Measurements from ENCODE around the gene RBM3.
A peak's percentile ranks its signal among the peaks of the same experiment; 100 is the strongest.

The RBM3 gene

GRCh38 chrX:48578661-48579128, 4.4 kb downstream of the RBM3 start:
- DNase-seq (ENCODE audit: low spot score): no peak

GRCh38 chrX:48579259-48579658, 5.0 kb downstream of the RBM3 start:
- DNase-seq (ENCODE audit: low spot score): no peak

GRCh38 chrX:48580662-48581061, 6.4 kb downstream of the RBM3 start:
- no peak for DNase-seq (ENCODE audit: low spot score)

GRCh38 chrX:48584698-48585097, 10.4 kb downstream of the RBM3 start:
- no peak for DNase-seq (ENCODE audit: low spot score)

- no peak for DNase-seq (ENCODE audit: low spot score)
Observed at GRCh38 chrX:48589482-48590162, 15.3 kb downstream of the RBM3 start.

- DNase-seq (ENCODE audit: low spot score): no peak
Observed at GRCh38 chrX:48590203-48591103, 16.2 kb downstream of the RBM3 start.

- DNase-seq (ENCODE audit: low spot score): no peak
Observed at GRCh38 chrX:48591255-48591791, 17.0 kb downstream of the RBM3 start.

GRCh38 chrX:48592971-48593370, 18.7 kb downstream of the RBM3 start:
- DNase-seq (ENCODE audit: low spot score): no peak

- no peak for DNase-seq (ENCODE audit: low spot score)
Observed at GRCh38 chrX:48595929-48596328, 21.6 kb downstream of the RBM3 start.

- DNase-seq (ENCODE audit: low spot score): peak; percentile 94
Observed at GRCh38 chrX:48597353-48598264, 23.3 kb downstream of the RBM3 start, which contains the start of gene WDR13. Gene WDR13, plus strand, starts transcription at chrX:48597492. Its CDS starts 505 bp downstream, at chrX:48597997.

- DNase-seq (ENCODE audit: low spot score): no peak
Observed at GRCh38 chrX:48598614-48599013, 24.3 kb downstream of the RBM3 start.

- DNase-seq (ENCODE audit: low spot score): no peak
Observed at GRCh38 chrX:48599341-48599740, 25.1 kb downstream of the RBM3 start.

- peak; percentile 49 for DNase-seq (ENCODE audit: low spot score)
Observed at GRCh38 chrX:48600226-48600625, 25.9 kb downstream of the RBM3 start.

- DNase-seq (ENCODE audit: low spot score): no peak
Observed at GRCh38 chrX:48601741-48602394, 27.6 kb downstream of the RBM3 start.

GRCh38 chrX:48604701-48605100, 30.4 kb downstream of the RBM3 start:
- no peak for DNase-seq (ENCODE audit: low spot score)

- DNase-seq (ENCODE audit: low spot score): no peak
Observed at GRCh38 chrX:48606091-48606490, 31.8 kb downstream of the RBM3 start.

GRCh38 chrX:48611703-48612102, 37.4 kb downstream of the RBM3 start:
- DNase-seq (ENCODE audit: low spot score): no peak

GRCh38 chrX:48613502-48614160, 39.3 kb downstream of the RBM3 start:
- no peak for DNase-seq (ENCODE audit: low spot score)

- no peak for DNase-seq (ENCODE audit: low spot score)
Observed at GRCh38 chrX:48616576-48616975, 42.3 kb downstream of the RBM3 start.

- DNase-seq (ENCODE audit: low spot score): peak; percentile 35
Observed at GRCh38 chrX:48617542-48618340, 43.5 kb downstream of the RBM3 start.

Measured in hematopoietic multipotent progenitor cell treated with erythropoietin and hydrocortisone succinate and interleukin-3 and kit ligand, for 17 days (in vitro differentiated cells).